Endometrial microvascular endothelial cells (primary cell): ENCODE data around the gene GJA8. TPM values are rescaled to one million over a fixed set of nuclear protein-coding genes. Genes with fewer than 3 reads are reported as not detected.
"Not testable (repeated sequence)": the region's sequence is repeated elsewhere in the genome, so short reads cannot be mapped to it uniquely, and the experiment has no call there.

ENCODE experiments used
- in situ Hi-C: cut with HindIII; loops from 2 replicates; pipeline ENCODE4 v1.10.0; 2017; ENCODE audit warnings: low sequenced_read_pairs, low pct_unique_long_range_greater_than_20kb; ENCODE audit errors: inconsistent ontology term
- total RNA-seq: library from RNA; depleted of rRNA; stranded (reverse); fragments of >200 nt; gene quantifications from one replicate; pipeline ENCODE4 v1.2.3, GENCODE V29; 2015; ENCODE audit errors: inconsistent ontology term

Gene GJA8
- total RNA-seq, result not detected

DNA sequence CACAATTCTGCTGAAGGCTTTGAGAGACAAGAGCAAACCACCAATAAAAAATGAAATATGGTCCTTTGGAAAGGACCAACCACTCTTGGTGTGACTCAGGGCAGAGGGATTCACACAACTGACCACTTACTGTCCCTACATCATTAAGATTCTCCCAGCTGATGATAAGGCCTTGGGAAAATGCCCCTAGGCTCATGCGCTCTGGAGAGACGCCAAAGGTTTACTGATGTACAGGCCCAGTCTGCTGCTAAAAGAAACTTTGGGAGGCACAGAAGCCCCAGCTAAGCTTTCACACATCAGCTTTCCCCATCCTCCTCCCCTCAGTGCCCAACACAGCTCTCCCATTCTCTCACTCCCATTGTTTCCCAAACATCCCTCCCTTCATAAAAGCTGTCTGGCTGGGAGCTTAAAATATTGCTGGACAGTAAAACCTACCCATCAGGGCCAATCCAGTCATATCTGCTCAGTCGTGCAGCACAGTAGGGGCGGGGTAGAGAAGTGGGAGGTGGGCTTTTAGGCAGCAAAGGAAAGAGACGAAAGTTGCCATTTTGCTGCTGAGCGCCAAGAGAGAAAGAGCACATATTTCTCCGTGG lies at the start of gene GJA8:
Gene GJA8 (plus strand): TSS at position 543 of the 593 bp plus-strand sequence. CDS start 5,161 bp downstream, outside the sequence.
- in situ Hi-C loops, result no loop called here

- in situ Hi-C loops, result no loop called here
Measured at GRCh38 chr1:147853391-147853790, 49.2 kb upstream of the GJA8 start.

GRCh38 chr1:147854989-147855388 lies 47.6 kb upstream of the GJA8 start:
- in situ Hi-C loops, result not testable (repeated sequence)

GRCh38 chr1:147855996-147856395 lies 46.6 kb upstream of the GJA8 start:
- in situ Hi-C loops, result not testable (repeated sequence)

DNA sequence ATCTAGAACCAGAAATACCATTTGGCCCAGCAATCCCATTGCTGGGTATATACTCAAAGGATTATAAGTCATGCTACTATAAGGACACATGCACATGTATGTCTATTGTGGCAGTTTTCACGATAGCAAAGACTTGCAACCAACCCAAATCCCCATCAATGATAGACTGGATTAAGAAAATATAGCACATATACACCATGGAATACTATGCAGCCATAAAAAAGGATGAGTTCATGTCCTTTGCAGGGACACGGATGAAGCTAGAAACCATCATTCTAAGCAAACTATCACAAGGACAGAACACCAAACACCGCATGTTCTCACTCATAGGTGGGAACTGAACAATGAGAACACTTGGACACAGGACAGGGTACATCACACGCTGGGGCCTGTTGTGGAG lies 35.4 kb upstream of the GJA8 start:
- in situ Hi-C loops, result not testable (repeated sequence)

DNA sequence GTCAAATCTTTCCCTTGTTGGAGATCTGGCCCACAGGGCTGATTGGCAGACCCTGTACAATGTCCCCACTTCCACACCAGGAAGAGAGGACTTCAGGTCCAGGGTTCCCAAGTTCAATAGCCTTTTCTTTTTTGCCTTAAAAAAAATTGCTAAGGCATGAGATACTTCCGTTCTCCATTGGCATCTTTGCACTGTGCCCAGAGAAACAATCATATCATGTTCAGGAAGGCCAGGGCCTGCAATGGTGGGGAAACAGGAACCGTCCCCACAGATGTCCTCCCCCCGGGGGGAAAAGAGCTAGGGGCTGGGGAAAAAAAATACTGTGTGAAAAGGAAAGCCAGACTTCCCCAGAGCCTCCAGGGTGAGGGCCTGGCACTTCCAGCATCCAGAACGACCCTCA lies 24.6 kb upstream of the GJA8 start:
- in situ Hi-C loops, result no loop called here

GRCh38 chr1:147879911-147880310 lies 22.7 kb upstream of the GJA8 start:
- in situ Hi-C loops, result no loop called here

DNA sequence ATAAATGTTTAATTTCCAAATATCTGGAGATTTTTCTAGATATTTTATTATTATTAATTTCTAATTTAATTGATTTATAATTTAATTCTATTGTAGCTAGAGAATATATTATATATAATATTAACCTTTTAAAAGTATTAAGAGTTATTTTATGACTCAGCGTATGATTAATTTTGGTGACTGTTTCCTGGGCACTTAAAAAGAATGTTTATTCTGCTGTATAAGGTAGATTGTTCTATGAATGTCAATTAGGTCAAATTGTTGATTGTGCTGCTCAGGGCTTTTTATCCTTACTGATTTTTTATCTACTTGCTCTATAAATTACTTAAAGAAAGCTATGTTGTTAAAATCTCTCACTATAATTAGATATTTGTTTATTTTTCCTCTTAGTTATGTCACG lies 20.1 kb upstream of the GJA8 start:
- in situ Hi-C loops, result no loop called here

DNA sequence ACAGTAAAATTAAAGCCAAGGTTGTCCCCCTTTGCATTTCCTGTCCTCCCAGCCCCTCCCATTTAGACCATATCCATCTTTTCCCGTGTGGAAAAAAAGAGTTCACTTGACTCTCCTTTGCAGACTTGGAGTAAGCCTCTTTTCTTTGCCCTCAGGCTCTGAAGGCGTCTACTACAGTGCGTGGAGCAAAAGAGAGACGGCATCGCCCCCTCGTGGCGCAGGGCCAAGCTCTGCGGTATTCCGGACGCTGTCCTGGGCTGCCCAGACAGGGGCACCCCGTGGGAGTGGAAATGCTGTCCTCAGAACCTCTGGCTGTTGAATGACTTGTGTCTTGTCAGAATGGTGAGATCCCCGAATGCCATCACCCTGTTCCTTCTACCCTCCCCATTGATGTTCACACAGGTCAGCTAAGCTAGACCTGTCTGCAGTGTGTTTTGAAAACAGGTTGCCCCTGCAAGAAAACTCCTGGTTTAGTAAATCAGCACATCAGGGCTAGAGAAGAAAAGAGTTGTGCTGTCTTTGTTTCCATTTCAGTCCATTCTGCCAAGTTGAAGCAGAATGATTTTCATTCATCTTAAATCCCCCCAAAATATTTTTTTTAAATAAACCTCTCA lies 12.3 kb upstream of the GJA8 start:
- in situ Hi-C loops, result no loop called here

DNA sequence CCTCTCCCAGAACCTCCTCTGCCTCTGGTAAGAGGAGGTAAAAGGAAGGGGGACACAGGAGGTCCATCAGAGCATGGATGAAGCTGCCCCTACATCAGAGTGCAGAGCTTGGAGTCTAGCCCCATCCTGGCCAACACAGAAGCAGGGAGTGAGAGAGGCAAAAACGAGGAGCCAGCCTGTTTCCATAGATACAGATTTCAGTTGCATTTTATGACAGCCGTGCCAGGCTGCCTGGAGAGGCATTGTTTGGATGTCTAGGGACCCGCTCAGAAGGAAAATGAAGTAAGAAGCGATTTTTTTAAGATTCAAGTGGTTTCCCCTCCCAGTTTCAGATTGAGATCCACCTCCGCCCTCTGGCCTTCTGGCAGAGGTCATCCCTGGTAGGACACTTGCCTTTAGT lies 11.5 kb upstream of the GJA8 start:
- in situ Hi-C loops, result no loop called here

- in situ Hi-C loops, result no loop called here
Measured at GRCh38 chr1:147892216-147892615, 10.4 kb upstream of the GJA8 start.

DNA sequence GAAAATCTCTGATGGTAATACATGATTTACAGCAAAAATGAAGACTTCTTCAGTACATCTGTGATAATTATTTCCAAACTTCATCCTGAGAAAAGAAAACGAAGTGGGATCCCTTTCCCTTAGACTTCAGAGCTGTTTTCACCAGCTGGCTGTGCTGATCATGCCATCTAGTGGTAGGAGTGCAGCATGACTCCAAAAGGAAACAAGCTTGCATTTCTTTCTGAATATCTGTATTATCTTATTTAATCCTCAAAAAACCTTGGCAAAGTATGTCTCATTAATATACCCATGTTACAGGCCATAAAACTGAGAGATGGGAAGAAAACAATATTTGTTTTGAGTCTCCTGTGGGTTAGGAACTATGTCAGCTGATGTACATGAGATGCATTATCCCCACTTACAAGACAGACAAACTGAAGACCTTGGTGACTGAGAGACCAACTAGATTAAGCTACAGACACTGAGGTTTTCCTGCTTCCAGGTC lies 9.8 kb upstream of the GJA8 start:
- in situ Hi-C loops, result no loop called here

DNA sequence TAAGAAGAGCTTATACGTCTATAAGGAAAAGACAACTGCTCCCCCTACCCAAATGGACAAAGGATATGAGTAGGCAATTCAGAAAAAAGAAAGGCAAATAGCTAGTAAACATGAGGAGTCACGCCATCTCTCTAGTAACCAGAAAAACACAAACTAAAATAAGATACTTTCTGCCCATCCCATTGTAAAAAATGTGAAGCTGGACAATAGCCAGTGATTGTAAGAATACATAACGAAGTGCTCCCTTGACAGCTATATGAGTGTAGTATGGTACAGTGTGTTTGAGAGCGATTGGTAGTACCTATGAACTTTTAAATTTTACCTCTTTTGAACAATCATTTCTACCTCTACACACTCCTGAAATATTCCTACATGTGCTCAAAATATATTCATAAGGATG lies 7.5 kb upstream of the GJA8 start:
- in situ Hi-C loops, result no loop called here

DNA sequence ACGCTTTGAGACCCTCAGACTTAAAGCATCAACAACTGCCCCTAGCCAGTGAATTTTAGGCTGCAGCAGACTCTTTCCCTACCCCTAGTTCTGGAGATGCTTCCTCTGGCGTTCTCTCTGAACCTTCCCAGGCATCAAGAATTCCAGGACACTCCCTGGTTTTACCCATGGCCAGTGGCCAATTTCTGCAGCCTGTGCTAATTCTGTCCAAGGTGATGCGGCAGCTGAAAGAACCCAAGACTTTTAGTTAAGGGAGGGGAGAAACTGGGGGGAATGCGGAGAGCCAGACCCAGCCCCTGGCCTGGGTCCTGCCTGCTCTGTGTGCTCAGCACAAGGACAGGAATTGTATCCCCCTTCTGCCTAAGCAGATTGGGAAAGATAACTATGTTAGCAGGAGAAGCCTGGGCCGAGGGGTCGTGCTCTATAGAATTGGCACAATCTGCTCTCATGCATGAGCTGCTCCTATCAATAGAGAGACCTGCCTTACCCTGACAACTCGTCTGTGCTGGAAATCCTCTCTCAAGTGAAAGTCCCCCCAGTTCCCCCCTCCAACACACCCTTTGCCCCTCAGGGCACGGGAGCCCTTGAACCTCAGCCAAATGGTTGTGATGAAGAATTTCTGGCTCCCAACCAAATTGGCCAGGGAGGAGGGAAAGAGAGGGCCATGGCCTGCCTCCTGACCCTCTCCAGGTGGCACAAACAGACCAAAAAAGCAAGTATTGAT lies 5.4 kb upstream of the GJA8 start:
- in situ Hi-C loops, result no loop called here

- in situ Hi-C loops, result no loop called here
Measured at GRCh38 chr1:147897789-147898188, 4.8 kb upstream of the GJA8 start.

- in situ Hi-C loops, result no loop called here
Measured at GRCh38 chr1:147904726-147905125, 2.1 kb downstream of the GJA8 start.

DNA sequence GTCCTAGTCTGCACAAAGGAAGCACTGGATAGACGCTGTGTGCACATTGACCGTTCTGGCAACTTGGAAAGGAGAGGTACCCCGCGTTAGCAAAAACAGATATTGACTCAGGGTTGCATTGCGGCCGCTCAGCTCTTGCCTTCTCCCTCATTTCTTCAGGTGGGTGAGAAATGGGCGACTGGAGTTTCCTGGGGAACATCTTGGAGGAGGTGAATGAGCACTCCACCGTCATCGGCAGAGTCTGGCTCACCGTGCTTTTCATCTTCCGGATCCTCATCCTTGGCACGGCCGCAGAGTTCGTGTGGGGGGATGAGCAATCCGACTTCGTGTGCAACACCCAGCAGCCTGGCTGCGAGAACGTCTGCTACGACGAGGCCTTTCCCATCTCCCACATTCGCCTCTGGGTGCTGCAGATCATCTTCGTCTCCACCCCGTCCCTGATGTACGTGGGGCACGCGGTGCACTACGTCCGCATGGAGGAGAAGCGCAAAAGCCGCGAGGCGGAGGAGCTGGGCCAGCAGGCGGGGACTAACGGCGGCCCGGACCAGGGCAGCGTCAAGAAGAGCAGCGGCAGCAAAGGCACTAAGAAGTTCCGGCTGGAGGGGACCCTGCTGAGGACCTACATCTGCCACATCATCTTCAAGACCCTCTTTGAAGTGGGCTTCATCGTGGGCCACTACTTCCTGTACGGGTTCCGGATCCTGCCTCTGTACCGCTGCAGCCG lies 5.4 kb downstream of the GJA8 start:
- in situ Hi-C loops, result no loop called here

DNA sequence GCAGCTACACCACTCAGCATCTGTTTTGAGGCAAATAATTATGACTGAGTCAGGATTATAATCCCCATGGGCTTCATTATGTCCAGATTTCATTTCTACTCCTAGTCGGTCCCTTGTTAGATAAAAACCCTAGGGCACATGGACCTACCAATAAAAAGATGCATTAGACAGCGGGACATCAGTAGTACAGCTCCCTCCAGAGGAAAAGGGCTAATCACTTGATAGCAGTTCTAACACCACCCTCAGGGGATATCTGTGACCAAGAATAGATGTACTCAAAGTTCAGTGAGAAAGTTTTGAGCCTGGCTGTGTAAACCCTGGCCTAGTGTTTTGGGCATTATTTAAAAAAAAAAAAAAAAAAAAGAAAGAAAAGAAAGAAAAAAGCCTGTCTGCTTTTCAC lies 10.0 kb downstream of the GJA8 start:
- in situ Hi-C loops, result no loop called here

- in situ Hi-C loops, result no loop called here
Measured at GRCh38 chr1:147913362-147913942, 10.9 kb downstream of the GJA8 start.
